GM12878 (cell line): ENCODE data around the gene SPHK1. TPM values are rescaled to one million over a fixed set of nuclear protein-coding genes. Genes with fewer than 3 reads are reported as not detected.

ENCODE experiments used
- BHLHE40 ChIP-seq, 2 experiments: fragments of 450-650 bp in 1 of 2; IDR thresholded peaks; 2 replicates each; pipeline ENCODE4 v1.6.1; 2011 to 2017; ENCODE audit warnings: low read depth in 2 of 2, borderline replicate concordance in 1 of 2, improper control_type of control experiment in 1 of 2, low read length in 1 of 2, mild to moderate bottlenecking in 1 of 2
- CREB1 ChIP-seq: IDR thresholded peaks from 2 replicates; pipeline ENCODE4 v1.6.1; 2012; ENCODE audit warnings: low read depth, mild to moderate bottlenecking, inconsistent platforms
- CREM ChIP-seq: IDR thresholded peaks from 2 replicates; pipeline ENCODE4 v1.6.1; 2014; ENCODE audit warnings: antibody characterized with exemption, low read depth
- JUND ChIP-seq: IDR thresholded peaks from 2 replicates; pipeline ENCODE4 v1.6.1; 2012; ENCODE audit warnings: low read depth, mild to moderate bottlenecking, low read length, improper control_type of control experiment, moderate library complexity
- MEF2A ChIP-seq: IDR thresholded peaks from 2 replicates; pipeline ENCODE4 v1.6.1; 2011; ENCODE audit warnings: low read depth, mild to moderate bottlenecking, low read length, moderate library complexity; ENCODE audit not compliant: insufficient read depth
- MXI1 ChIP-seq: fragments of 150-350 bp; IDR thresholded peaks from 2 replicates; pipeline ENCODE4 v1.6.1; 2011; ENCODE audit warnings: low read depth, mild to moderate bottlenecking, inconsistent platforms, low read length, improper control_type of control experiment
- NR2C2 ChIP-seq: IDR thresholded peaks from 2 replicates; pipeline ENCODE4 v1.6.1; 2011; ENCODE audit warnings: borderline replicate concordance, low read depth; ENCODE audit not compliant: control insufficient read depth, insufficient read length
- NRF1 ChIP-seq: conservative IDR thresholded peaks from 2 replicates; pipeline ENCODE4 v1.6.1; 2011; ENCODE audit warnings: mild to moderate bottlenecking, low read depth, low read length, improper control_type of control experiment
- RAD21 ChIP-seq: IDR thresholded peaks from 2 replicates; pipeline ENCODE4 v1.6.1; 2011; ENCODE audit warnings: mild to moderate bottlenecking, low read depth, low read length, moderate library complexity; ENCODE audit not compliant: insufficient read depth
- RCOR1 ChIP-seq: conservative IDR thresholded peaks from 2 replicates; pipeline ENCODE4 v1.6.1; 2012; ENCODE audit warnings: low read depth, low read length, improper control_type of control experiment
- RFX5 ChIP-seq: IDR thresholded peaks from 2 replicates; pipeline ENCODE4 v1.6.1; 2011; ENCODE audit warnings: low read depth, low read length, improper control_type of control experiment
- SMAD1 ChIP-seq: fragments of 450-650 bp; IDR thresholded peaks from 2 replicates; pipeline ENCODE4 v1.6.1; 2018; ENCODE audit warnings: mild to moderate bottlenecking, low read depth; ENCODE audit not compliant: partially characterized antibody
- SMARCA5 ChIP-seq: fragments of 450-650 bp; IDR thresholded peaks from 2 replicates; pipeline ENCODE4 v1.6.1; 2017; ENCODE audit warnings: mild to moderate bottlenecking
- SMC3 ChIP-seq: IDR thresholded peaks from 2 replicates; pipeline ENCODE4 v1.6.1; 2011; ENCODE audit warnings: low read length, improper control_type of control experiment, borderline replicate concordance
- SPI1 ChIP-seq: IDR thresholded peaks from 2 replicates; pipeline ENCODE4 v1.6.1; 2011; ENCODE audit warnings: low read depth, mild to moderate bottlenecking, low read length, moderate library complexity, borderline replicate concordance; ENCODE audit not compliant: insufficient read depth
- ZNF207 ChIP-seq: fragments of 450-650 bp; IDR thresholded peaks from 2 replicates; pipeline ENCODE4 v1.6.1; 2014; ENCODE audit warnings: antibody characterized with exemption, mild to moderate bottlenecking, borderline replicate concordance
- polyA plus RNA-seq, 11 experiments: library from polyadenylated mRNA; depleted of rRNA in 4 of 11; unstranded in 6 of 11; stranded (reverse) in 5 of 11; fragments of >200 nt; fragmentation: Nextera tagmentation in 4 of 11; fragmentation: Illumina TruSeq in 1 of 11; extraction: Ambion mirVana in 4 of 11; extraction: Trizol in 1 of 11; gene quantifications; 1 replicate in 1 of 11; 2 replicates in 10 of 11; pipeline versions ENCODE4 v1.2.1 to v1.2.3, GENCODE V29; 2011 to 2016; ENCODE audit warnings: inconsistent platforms in 2 of 11, missing spikeins in 2 of 11, low read depth in 1 of 11
- total RNA-seq, 4 experiments: library from RNA; depleted of rRNA in 3 of 4; stranded (reverse); fragments of >200 nt in 3 of 4; fragmentation: Illumina TruSeq in 1 of 4; extraction: Trizol in 1 of 4; gene quantifications; 2 replicates each; pipeline versions ENCODE4 v1.2.1 to v1.2.3, GENCODE V29; 2013 to 2021
- TF ChIP-seq, protein P1 (sequence below): IDR thresholded peaks from 2 replicates; pipeline ENCODE4 v1.6.1; 2012; ENCODE audit warnings: mild to moderate bottlenecking, low read depth, low read length
- TF ChIP-seq, protein P2 (sequence below): fragments of 450-650 bp; formaldehyde crosslinking; IDR thresholded peaks from 2 replicates; pipeline ENCODE4 v1.4.0; 2022; ENCODE audit warnings: mild to moderate bottlenecking, moderate library complexity
- TF ChIP-seq, protein P3 (sequence below): fragments of 150-350 bp; IDR thresholded peaks from 2 replicates; pipeline ENCODE4 v1.6.1; 2016; ENCODE audit warnings: low read depth, low read length

SPHK1 gene
- total and polyA plus RNA-seq, 10 of the 15 experiments (the other 5 are each of a cell fraction or from before 2014, with no cell fraction given), result 0.09 to 1.1 (median 0.36) TPM; not detected in 2

DNA sequence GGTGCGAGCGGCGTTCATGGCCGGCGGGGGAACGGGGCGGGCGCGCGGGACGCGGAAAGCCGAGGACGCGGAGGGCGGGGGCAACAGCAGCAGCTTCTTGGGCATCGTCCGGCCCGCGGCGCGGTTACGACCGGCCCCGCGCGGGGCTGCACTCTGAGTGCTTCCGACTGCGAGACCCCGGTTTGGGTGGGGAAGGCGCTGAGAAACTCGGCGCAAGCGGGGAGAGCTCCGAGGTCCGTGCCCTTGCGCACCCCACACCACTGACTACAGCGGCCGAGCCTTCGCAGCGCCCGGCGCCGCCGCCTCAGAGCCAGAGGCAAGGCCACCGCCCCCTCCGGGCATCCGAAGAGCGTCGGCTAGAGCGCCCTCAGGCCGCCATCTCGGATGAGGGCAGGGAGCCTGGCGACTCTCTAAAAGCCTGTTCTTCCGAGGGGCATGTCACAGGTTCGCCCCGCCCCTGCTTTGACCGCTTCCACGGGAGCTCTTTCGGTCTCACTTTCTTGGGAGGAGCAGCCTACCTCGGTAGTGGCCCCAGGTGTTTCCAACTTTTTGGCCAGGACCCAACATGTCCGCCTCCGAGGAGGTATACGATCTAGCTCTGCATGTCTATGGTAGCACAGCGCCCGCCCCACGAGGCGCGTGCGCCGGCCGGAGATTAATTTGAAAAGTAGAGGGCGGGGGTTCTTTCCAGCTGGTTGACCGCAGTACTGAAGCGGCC, 30.7 kb upstream of the SPHK1 start, which contains the start of gene PRPSAP1 (continued):
- TF ChIP-seq, protein P1, sequence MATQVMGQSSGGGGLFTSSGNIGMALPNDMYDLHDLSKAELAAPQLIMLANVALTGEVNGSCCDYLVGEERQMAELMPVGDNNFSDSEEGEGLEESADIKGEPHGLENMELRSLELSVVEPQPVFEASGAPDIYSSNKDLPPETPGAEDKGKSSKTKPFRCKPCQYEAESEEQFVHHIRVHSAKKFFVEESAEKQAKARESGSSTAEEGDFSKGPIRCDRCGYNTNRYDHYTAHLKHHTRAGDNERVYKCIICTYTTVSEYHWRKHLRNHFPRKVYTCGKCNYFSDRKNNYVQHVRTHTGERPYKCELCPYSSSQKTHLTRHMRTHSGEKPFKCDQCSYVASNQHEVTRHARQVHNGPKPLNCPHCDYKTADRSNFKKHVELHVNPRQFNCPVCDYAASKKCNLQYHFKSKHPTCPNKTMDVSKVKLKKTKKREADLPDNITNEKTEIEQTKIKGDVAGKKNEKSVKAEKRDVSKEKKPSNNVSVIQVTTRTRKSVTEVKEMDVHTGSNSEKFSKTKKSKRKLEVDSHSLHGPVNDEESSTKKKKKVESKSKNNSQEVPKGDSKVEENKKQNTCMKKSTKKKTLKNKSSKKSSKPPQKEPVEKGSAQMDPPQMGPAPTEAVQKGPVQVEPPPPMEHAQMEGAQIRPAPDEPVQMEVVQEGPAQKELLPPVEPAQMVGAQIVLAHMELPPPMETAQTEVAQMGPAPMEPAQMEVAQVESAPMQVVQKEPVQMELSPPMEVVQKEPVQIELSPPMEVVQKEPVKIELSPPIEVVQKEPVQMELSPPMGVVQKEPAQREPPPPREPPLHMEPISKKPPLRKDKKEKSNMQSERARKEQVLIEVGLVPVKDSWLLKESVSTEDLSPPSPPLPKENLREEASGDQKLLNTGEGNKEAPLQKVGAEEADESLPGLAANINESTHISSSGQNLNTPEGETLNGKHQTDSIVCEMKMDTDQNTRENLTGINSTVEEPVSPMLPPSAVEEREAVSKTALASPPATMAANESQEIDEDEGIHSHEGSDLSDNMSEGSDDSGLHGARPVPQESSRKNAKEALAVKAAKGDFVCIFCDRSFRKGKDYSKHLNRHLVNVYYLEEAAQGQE, result no peak
- TF ChIP-seq ZNF207, result peak; percentile 89; the same call in 1 of the 2 replicates
- 0 out of 2 replicates have a peak, but pooled peaks have one; percentile 39 for TF ChIP-seq RCOR1
- TF ChIP-seq, protein P2, sequence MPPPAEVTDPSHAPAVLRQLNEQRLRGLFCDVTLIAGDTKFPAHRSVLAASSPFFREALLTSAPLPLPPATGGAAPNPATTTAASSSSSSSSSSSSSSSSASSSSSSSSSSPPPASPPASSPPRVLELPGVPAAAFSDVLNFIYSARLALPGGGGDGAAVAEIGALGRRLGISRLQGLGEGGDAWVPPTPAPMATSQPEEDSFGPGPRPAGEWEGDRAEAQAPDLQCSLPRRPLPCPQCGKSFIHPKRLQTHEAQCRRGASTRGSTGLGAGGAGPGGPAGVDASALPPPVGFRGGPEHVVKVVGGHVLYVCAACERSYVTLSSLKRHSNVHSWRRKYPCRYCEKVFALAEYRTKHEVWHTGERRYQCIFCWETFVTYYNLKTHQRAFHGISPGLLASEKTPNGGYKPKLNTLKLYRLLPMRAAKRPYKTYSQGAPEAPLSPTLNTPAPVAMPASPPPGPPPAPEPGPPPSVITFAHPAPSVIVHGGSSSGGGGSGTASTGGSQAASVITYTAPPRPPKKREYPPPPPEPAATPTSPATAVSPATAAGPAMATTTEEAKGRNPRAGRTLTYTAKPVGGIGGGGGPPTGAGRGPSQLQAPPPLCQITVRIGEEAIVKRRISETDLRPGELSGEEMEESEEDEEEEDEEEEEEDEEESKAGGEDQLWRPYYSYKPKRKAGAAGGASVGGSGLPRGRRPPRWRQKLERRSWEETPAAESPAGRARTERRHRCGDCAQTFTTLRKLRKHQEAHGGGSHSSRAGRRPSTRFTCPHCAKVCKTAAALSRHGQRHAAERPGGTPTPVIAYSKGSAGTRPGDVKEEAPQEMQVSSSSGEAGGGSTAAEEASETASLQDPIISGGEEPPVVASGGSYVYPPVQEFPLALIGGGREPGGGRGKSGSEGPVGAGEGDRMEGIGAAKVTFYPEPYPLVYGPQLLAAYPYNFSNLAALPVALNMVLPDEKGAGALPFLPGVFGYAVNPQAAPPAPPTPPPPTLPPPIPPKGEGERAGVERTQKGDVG (CRISPR knock-in tag), result no peak
- no peak for TF ChIP-seq SMC3
- no peak for TF ChIP-seq JUND
- no peak for TF ChIP-seq NR2C2
- TF ChIP-seq SMARCA5, result peak; percentile 25; the same call in 1 of the 2 replicates
- no peak for TF ChIP-seq RAD21
- TF ChIP-seq SPI1, result no peak
- TF ChIP-seq, protein P3, sequence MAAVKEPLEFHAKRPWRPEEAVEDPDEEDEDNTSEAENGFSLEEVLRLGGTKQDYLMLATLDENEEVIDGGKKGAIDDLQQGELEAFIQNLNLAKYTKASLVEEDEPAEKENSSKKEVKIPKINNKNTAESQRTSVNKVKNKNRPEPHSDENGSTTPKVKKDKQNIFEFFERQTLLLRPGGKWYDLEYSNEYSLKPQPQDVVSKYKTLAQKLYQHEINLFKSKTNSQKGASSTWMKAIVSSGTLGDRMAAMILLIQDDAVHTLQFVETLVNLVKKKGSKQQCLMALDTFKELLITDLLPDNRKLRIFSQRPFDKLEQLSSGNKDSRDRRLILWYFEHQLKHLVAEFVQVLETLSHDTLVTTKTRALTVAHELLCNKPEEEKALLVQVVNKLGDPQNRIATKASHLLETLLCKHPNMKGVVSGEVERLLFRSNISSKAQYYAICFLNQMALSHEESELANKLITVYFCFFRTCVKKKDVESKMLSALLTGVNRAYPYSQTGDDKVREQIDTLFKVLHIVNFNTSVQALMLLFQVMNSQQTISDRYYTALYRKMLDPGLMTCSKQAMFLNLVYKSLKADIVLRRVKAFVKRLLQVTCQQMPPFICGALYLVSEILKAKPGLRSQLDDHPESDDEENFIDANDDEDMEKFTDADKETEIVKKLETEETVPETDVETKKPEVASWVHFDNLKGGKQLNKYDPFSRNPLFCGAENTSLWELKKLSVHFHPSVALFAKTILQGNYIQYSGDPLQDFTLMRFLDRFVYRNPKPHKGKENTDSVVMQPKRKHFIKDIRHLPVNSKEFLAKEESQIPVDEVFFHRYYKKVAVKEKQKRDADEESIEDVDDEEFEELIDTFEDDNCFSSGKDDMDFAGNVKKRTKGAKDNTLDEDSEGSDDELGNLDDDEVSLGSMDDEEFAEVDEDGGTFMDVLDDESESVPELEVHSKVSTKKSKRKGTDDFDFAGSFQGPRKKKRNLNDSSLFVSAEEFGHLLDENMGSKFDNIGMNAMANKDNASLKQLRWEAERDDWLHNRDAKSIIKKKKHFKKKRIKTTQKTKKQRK, result no peak
- TF ChIP-seq CREB1, result 0 out of 2 replicates have a peak, but pooled peaks have one; percentile 67
- TF ChIP-seq MEF2A, result no peak
- no peak for TF ChIP-seq SMAD1
- peak; percentile 62 for TF ChIP-seq MXI1
- TF ChIP-seq BHLHE40 (IDR thresholded peaks at IDR 0.05; ENCODE audit: borderline replicate concordance in 1 of 2, low read depth in 2 of 2, low read length in 1 of 2), result peak; percentile 40 to 73; a peak in 1 of 4 replicates
- TF ChIP-seq CREM, result peak; percentile 86
- peak; percentile 65 for TF ChIP-seq NRF1
- TF ChIP-seq RFX5, result no peak
